ENCODE measurements around the gene COPB1. TPM values are rescaled to one million over a fixed set of nuclear protein-coding genes. Genes with fewer than 3 reads are reported as not detected.
"Not testable (repeated sequence)": the region's sequence is repeated elsewhere in the genome, so short reads cannot be mapped to it uniquely, and the experiment has no call there.

The COPB1 gene
- total RNA-seq, 2 donors from 2014 or later, result 136 to 144 TPM

GRCh38 chr11:14535166-14535565, 35.6 kb upstream of the COPB1 start:
- not testable (repeated sequence) for H3K4me3 Mint-ChIP-seq; H3K27ac Mint-ChIP-seq; ATAC-seq (replicated peaks in 1 of 2); H3K36me3 Mint-ChIP-seq (ENCODE audit: insufficient read depth in 2 of 2); H3K27me3 Mint-ChIP-seq (ENCODE audit: low read depth); H3K9me3 Mint-ChIP-seq; DNase-seq
- H3K4me1 Mint-ChIP-seq (ENCODE audit: low read depth), result peaks cover 30% of the 10 kb centered on the region

GRCh38 chr11:14529951-14530350, 30.3 kb upstream of the COPB1 start:
- Mint-ChIP-seq H3K27ac (no peak overlapping the region), H3K27me3 (ENCODE audit: low read depth) (no peaks in the 10 kb centered on the region), H3K36me3 (ENCODE audit: insufficient read depth in 2 of 2) (peaks cover 0 to 8% of the 10 kb centered on the region in 2 donors), H3K4me1 (ENCODE audit: low read depth) (no peaks in the 10 kb centered on the region), H3K9me3 (peaks cover 0 to 4% of the 10 kb centered on the region in 2 donors), H3K4me3 (no peak overlapping the region)
- no peak for ATAC-seq (replicated peaks in 1 of 2)
- no peak for DNase-seq

- Mint-ChIP-seq H3K4me3 (no peak overlapping the region), H3K27ac (no peak overlapping the region)
Measured at GRCh38 chr11:14529321-14529720, 29.7 kb upstream of the COPB1 start.

GRCh38 chr11:14522801-14523200, 23.2 kb upstream of the COPB1 start:
- DNase-seq, result no peak
- no peak for ATAC-seq (replicated peaks in 1 of 2)
- Mint-ChIP-seq H3K4me1 (ENCODE audit: low read depth) (peaks cover 26% of the 10 kb centered on the region), H3K9me3 (no peaks in the 10 kb centered on the region), H3K4me3 (no peak overlapping the region), H3K36me3 (ENCODE audit: insufficient read depth in 2 of 2) (peaks cover 11 to 15% of the 10 kb centered on the region in 2 donors), H3K27me3 (ENCODE audit: low read depth) (no peaks in the 10 kb centered on the region), H3K27ac (no peak overlapping the region)

More at GRCh38 chr11:14529321-14529720, 29.7 kb upstream of the COPB1 start:
- peaks cover 0 to 4% of the 10 kb centered on the region in 2 donors for H3K9me3 Mint-ChIP-seq
- H3K4me1 Mint-ChIP-seq (ENCODE audit: low read depth), result no peaks in the 10 kb centered on the region
- no peaks in the 10 kb centered on the region for H3K27me3 Mint-ChIP-seq (ENCODE audit: low read depth)
- DNase-seq (no peak), ATAC-seq (replicated peaks in 1 of 2) (no peak)
- peaks cover 0 to 8% of the 10 kb centered on the region in 2 donors for H3K36me3 Mint-ChIP-seq (ENCODE audit: insufficient read depth in 2 of 2)

GRCh38 chr11:14522245-14522644, 22.6 kb upstream of the COPB1 start:
- Mint-ChIP-seq H3K4me3 (no peak overlapping the region), H3K27ac (no peak overlapping the region), H3K4me1 (ENCODE audit: low read depth) (peaks cover 31% of the 10 kb centered on the region), H3K27me3 (ENCODE audit: low read depth) (no peaks in the 10 kb centered on the region), H3K9me3 (no peaks in the 10 kb centered on the region), H3K36me3 (ENCODE audit: insufficient read depth in 2 of 2) (peaks cover 11 to 20% of the 10 kb centered on the region in 2 donors)
- DNase-seq, result no peak
- no peak for ATAC-seq (replicated peaks in 1 of 2)

GRCh38 chr11:14520747-14521151, 21.1 kb upstream of the COPB1 start:
- Mint-ChIP-seq H3K27me3 (ENCODE audit: low read depth) (no peaks in the 10 kb centered on the region), H3K9me3 (no peaks in the 10 kb centered on the region), H3K4me3 (peak overlapping the region; percentile 94 to 100), H3K27ac (peak overlapping the region; percentile 99), H3K36me3 (ENCODE audit: insufficient read depth in 2 of 2) (peaks cover 11 to 25% of the 10 kb centered on the region in 2 donors), H3K4me1 (ENCODE audit: low read depth) (peaks cover 32% of the 10 kb centered on the region)
- ATAC-seq (replicated peaks in 1 of 2) (no peak), DNase-seq (no peak)

- ATAC-seq (replicated peaks in 1 of 2) (peak; percentile 92 to 94), DNase-seq (peak; percentile 90 to 93)
- Mint-ChIP-seq H3K36me3 (ENCODE audit: insufficient read depth in 2 of 2) (peaks cover 11 to 26% of the 10 kb centered on the region in 2 donors), H3K4me3 (peak within 1 kb of the TSS; percentile 94 to 100), H3K4me1 (ENCODE audit: low read depth) (peaks cover 32% of the 10 kb centered on the region), H3K27ac (peak within 1 kb of the TSS; percentile 99), H3K27me3 (ENCODE audit: low read depth) (no peaks in the 10 kb centered on the region), H3K9me3 (no peaks in the 10 kb centered on the region)
Measured at GRCh38 chr11:14519917-14520746, 20.5 kb upstream of the COPB1 start, which contains the start of gene PSMA1. Gene PSMA1, minus strand, starts transcription at chr11:14520386. Its CDS starts 87 bp downstream, at chr11:14520299.

- peak overlapping the region; percentile 94 to 100 for H3K4me3 Mint-ChIP-seq
- DNase-seq (peak; percentile 47), ATAC-seq (replicated peaks in 1 of 2) (peak; percentile 52 to 62)
- H3K27ac Mint-ChIP-seq, result peak overlapping the region; percentile 99
- H3K4me1 Mint-ChIP-seq (ENCODE audit: low read depth), result peaks cover 36% of the 10 kb centered on the region
- H3K36me3 Mint-ChIP-seq (ENCODE audit: insufficient read depth in 2 of 2), result peaks cover 11 to 30% of the 10 kb centered on the region in 2 donors
- H3K27me3 Mint-ChIP-seq (ENCODE audit: low read depth), result no peaks in the 10 kb centered on the region
- H3K9me3 Mint-ChIP-seq, result no peaks in the 10 kb centered on the region
Measured at GRCh38 chr11:14519597-14519916, 19.9 kb upstream of the COPB1 start.

- Mint-ChIP-seq H3K4me1 (ENCODE audit: low read depth) (peaks cover 40% of the 10 kb centered on the region), H3K27ac (peak overlapping the region; percentile 99), H3K4me3 (peak overlapping the region; percentile 94 to 100), H3K9me3 (no peaks in the 10 kb centered on the region), H3K27me3 (ENCODE audit: low read depth) (no peaks in the 10 kb centered on the region), H3K36me3 (ENCODE audit: insufficient read depth in 2 of 2) (peaks cover 12 to 35% of the 10 kb centered on the region in 2 donors)
- ATAC-seq (replicated peaks in 1 of 2), result no peak
- DNase-seq, result no peak
Measured at GRCh38 chr11:14518820-14519219, 19.2 kb upstream of the COPB1 start.

- DNase-seq, result no peak
- H3K4me3 Mint-ChIP-seq, result no peak overlapping the region
- no peak for ATAC-seq (replicated peaks in 1 of 2)
- peaks cover 17 to 61% of the 10 kb centered on the region in 2 donors for H3K36me3 Mint-ChIP-seq (ENCODE audit: insufficient read depth in 2 of 2)
- no peaks in the 10 kb centered on the region for H3K9me3 Mint-ChIP-seq
- no peaks in the 10 kb centered on the region for H3K27me3 Mint-ChIP-seq (ENCODE audit: low read depth)
- H3K27ac Mint-ChIP-seq, result no peak overlapping the region
- H3K4me1 Mint-ChIP-seq (ENCODE audit: low read depth), result peaks cover 24% of the 10 kb centered on the region
Measured at GRCh38 chr11:14513800-14514199, 14.2 kb upstream of the COPB1 start.

GRCh38 chr11:14506532-14506931, 6.9 kb upstream of the COPB1 start:
- Mint-ChIP-seq H3K4me1 (ENCODE audit: low read depth) (no peaks in the 10 kb centered on the region), H3K27me3 (ENCODE audit: low read depth) (no peaks in the 10 kb centered on the region), H3K36me3 (ENCODE audit: insufficient read depth in 2 of 2) (peaks cover 18 to 40% of the 10 kb centered on the region in 2 donors), H3K9me3 (no peaks in the 10 kb centered on the region), H3K4me3 (no peak overlapping the region), H3K27ac (peak overlapping the region; percentile 97)
- ATAC-seq (replicated peaks in 1 of 2), result peak in 1 of 2 donors; percentile 23
- no peak for DNase-seq

- ATAC-seq (replicated peaks in 1 of 2) (no peak), DNase-seq (no peak)
- no peaks in the 10 kb centered on the region for H3K27me3 Mint-ChIP-seq (ENCODE audit: low read depth)
- peaks cover 18% of the 10 kb centered on the region for H3K4me1 Mint-ChIP-seq (ENCODE audit: low read depth)
- H3K4me3 Mint-ChIP-seq, result no peak overlapping the region
- no peaks in the 10 kb centered on the region for H3K9me3 Mint-ChIP-seq
- peak overlapping the region; percentile 50 for H3K27ac Mint-ChIP-seq
- peaks cover 5 to 21% of the 10 kb centered on the region in 2 donors for H3K36me3 Mint-ChIP-seq (ENCODE audit: insufficient read depth in 2 of 2)
Measured at GRCh38 chr11:14503023-14503422, 3.4 kb upstream of the COPB1 start.

GRCh38 chr11:14502039-14502438, 2.4 kb upstream of the COPB1 start:
- no peak for ATAC-seq (replicated peaks in 1 of 2)
- peak overlapping the region; percentile 83 for H3K27ac Mint-ChIP-seq
- H3K36me3 Mint-ChIP-seq (ENCODE audit: insufficient read depth in 2 of 2), result peaks cover 13 to 22% of the 10 kb centered on the region in 2 donors
- no peaks in the 10 kb centered on the region for H3K9me3 Mint-ChIP-seq
- DNase-seq, result no peak
- H3K4me1 Mint-ChIP-seq (ENCODE audit: low read depth), result peaks cover 28% of the 10 kb centered on the region
- no peaks in the 10 kb centered on the region for H3K27me3 Mint-ChIP-seq (ENCODE audit: low read depth)
- no peak overlapping the region for H3K4me3 Mint-ChIP-seq

Data from activated T-cell treated with anti-CD3 and anti-CD28 coated beads, Interleukin-2, amount 50 U/mL, for 72 hours (primary cell).